Left ventricle myocardium superior (tissue), 1 donor: ENCODE measurements around the gene OLFML2A. TPM values are rescaled to one million over a fixed set of nuclear protein-coding genes. Genes with fewer than 3 reads are reported as not detected.

Source experiments
- ATAC-seq: fragments of 200-7000 bp; cut with Tn5 transposase; one replicate; pipeline ENCODE4 v1.9.1; 2020; ENCODE audit warnings: mild to moderate bottlenecking, moderate library complexity
- DNase-seq: peaks from one replicate; pipeline ENCODE4 v3.0.0-alpha.2; 2020
- intact Hi-C: fragments of 100-400 bp; cut with micrococcal nuclease; formaldehyde crosslinking; loops from one replicate; pipeline ENCODE4 v1.11.0; 2022
- total RNA-seq: library from RNA; stranded (reverse); fragmentation: NEBNext Ultra II Directional; extraction: Animal tissue kit (Norgen Biotek cat#: 25700); gene quantifications from one replicate; pipeline ENCODE4 v1.2.1, GENCODE V29; 2021
- donor health status: DM: no; HTN: yes; CAD: no; lungs with severe emphysema.

Gene OLFML2A
- total RNA-seq, 1 donor from 2014 or later = 38.0 TPM

DNA sequence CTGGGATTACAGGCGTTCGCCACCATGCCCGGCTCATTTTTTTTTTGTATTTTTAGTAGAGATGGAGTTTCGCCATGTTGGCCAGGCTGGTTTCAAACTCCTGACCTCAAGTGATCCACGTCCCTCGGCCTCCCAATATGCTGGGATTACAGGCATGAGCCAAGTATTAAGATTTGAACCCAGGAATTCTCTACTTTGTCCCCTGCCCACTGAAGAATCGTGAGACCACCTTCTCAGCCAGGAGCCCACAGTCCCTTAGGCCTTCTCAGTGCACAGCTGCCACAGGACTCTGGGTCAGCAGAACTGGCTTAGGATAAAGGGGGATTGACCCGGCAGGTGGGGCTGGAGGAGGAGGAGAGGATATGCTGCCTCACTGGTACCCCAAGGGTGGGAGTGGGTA lies 13.4 kb downstream of the OLFML2A start:
- DNase-seq = no peak
- no peak for ATAC-seq
- intact Hi-C loops = no loop called here

- ATAC-seq (no peak), DNase-seq (no peak)
- intact Hi-C loops = no loop called here
Measured at GRCh38 chr9:124790801-124791505, 14.0 kb downstream of the OLFML2A start.

GRCh38 chr9:124792257-124793014 lies 15.5 kb downstream of the OLFML2A start:
- DNase-seq (no peak), ATAC-seq (no peak)
- intact Hi-C loops = no loop called here

- DNase-seq (no peak), ATAC-seq (peak; percentile 18)
- intact Hi-C loops = no loop called here
Measured at GRCh38 chr9:124793015-124793541, 16.1 kb downstream of the OLFML2A start.

DNA sequence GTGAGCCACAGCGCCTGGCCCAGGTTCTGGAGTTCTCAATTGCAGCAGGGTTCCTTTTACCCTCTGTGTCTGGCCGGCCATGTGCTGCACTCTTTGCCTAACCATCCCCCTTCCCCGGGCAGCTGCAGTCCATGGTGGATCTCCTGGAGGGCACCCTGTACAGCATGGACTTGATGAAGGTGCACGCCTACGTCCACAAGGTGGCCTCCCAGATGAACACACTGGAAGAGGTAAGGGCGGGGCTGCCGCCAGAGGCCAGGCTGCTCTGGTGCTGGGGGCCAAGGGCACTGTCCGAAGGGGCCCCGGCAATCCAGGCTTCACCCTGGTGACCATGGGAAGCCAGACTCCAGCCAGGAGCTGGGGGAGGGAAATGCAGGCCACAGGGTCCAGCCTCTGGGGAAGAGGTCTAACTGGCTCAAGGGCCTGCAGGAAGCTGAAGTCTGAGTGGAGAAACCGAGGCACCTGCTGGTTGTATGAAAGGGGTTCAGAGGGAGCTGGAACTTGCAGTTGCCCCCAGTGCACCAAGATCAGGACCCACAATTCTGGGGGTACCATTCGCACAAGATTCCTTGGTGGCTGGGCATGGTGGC lies 18.1 kb downstream of the OLFML2A start:
- DNase-seq (no peak), ATAC-seq (peak; percentile 46)
- intact Hi-C loops = no loop called here

DNA sequence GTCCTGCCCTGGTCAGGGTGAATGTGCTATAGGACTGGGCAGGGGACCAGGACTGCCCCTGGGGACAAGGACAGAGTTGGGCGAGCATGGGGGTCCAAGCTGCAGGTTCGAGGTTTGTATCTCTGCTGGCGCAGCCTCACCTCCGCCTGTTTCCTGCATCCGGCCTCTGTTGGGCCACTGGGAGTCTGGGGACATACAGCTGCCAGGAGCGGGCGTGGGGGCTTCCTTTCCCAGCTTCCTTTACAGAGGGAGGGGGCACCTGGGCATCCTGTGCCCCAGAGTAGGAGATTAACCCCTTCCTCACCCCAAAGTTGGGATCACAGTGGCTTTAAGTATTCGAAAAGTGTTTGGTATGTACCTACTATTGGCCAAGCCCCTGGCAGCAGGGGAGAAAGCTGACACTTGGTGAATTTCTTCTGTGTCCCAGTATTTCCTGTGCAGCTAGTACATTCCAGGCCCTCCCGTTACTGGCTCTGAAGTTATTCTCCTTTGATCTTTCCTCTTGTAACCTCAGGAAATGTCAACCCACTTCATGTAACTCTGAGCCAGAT lies 19.0 kb downstream of the OLFML2A start:
- ATAC-seq = peak; percentile 27
- peak; percentile 57 for DNase-seq
- intact Hi-C loops = no loop called here

DNA sequence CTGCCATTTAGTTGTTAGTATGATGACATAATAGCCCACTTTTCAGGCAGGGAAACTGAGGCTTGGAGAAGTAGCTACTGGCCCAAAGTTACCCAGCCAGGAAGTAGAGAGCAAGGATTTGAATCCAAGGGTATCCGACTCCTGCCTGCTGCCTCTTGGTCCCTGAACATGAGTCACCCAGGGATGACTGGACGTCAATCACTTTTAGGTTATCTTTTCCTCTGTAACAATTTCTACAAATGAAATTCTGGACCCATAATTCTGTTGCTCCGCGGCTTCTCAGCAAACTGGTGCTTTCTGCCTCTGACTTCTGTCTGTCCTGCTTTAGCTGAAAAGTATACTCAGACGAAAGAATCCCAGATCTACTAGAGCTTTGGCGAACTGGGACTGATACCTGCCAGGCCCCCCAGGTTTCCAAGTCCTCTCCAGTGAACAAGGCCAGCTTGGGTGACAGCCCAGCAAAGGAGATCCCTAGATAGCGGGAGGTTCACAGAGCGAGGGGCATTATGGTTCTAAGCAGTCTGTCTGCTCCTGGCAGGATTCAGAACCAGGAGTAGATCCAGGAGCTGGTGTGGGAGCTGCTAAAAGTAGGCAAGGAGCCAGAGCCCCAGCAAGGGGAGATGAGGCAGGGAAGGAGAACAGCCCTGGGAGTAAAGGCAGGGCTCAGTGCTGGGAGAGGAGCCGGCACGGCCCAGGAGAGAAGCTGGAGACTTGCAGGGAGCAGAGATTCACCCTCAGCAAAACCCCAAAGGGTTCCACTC lies 20.6 kb downstream of the OLFML2A start:
- DNase-seq (no peak), ATAC-seq (peak; percentile 73)
- intact Hi-C loops = no loop called here

- DNase-seq (no peak), ATAC-seq (no peak)
- intact Hi-C loops = no loop called here
Measured at GRCh38 chr9:124799274-124800006, 22.5 kb downstream of the OLFML2A start.

DNA sequence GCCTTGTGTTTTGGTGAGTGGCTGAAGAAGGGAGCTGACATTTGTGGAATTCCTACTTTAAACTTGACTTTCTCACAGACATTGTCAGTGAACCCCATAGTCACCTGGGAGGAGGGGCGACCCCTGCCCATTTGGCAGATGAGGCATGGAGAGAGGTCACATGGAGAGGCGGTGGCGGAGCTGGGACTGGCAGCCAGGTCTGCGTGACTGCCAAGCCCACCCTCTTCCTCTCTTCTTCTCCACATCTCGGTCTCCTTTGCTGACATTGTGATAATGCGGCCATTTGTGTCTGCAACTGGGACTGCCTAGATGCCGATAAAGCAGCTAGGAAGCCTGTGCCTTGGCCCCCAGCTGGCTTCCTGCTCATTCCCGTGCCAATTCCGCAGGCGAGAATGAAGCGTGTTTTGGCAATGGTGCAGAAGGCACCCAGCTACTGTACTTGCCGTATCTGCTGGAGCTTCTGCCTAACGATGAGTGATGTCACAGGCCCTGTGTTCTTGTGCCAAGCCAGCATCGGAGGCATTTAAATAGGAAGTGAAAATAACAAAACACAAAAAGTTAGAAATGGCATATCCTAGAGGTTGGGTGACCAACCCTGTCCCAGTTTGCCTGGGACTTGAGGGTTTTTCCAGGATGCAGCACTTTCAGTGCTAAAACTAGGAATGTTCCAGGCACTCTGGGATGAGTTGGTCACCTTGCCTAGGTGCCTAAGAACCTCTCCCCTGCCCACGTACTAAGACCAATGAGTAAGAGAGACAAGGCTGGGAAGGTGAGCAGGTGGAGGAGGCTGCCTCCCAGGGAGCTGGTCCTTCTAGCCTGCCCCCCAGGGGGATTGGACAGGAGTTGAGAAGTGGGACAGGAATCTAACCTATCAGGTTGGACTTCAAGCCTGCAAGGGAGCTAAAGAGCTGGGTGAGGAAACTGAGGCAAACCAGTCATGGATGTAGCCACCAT lies 23.6 kb downstream of the OLFML2A start:
- intact Hi-C loops = no loop called here
- DNase-seq (peak; percentile 58), ATAC-seq (peak; percentile 55)

DNA sequence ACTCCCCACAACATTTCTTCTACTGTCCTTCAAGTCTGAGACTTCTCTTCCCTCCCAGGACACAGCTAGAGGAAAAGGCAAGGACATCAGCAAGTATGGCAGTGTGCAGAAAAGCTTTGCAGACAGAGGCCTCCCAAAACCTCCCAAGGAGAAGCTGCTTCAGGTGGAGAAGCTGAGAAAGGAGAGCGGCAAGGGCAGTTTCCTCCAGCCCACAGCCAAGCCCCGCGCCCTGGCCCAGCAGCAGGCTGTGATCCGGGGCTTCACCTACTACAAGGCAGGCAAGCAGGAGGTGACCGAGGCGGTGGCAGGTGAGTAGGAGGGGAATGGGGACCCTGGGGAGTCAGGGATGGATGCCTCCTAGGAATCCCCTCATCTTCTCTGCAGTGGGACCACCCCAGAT lies 24.4 kb downstream of the OLFML2A start:
- DNase-seq = no peak
- intact Hi-C loops = no loop called here
- no peak for ATAC-seq

DNA sequence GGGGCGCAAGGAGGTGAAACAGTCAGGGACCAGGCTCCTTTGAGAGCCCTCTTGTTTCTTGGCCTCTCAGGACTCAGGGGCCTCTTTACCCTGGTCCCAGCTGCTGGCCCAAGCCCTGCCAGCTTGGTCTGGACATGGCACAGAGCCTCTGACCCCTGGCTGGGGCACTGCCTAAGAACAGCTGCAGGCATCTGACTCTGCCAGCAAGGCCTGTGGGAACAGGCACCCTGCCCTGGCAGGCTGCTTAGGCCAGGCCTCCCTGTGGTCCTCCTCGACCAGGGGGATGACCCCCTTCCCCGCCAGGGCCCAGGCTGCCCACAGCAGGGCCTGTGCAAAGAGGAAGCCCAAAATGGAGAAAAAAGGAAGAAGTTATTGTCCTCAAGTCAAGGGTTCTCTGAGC lies 25.5 kb downstream of the OLFML2A start:
- peak; percentile 17 for ATAC-seq
- intact Hi-C loops = no loop called here
- DNase-seq = no peak

DNA sequence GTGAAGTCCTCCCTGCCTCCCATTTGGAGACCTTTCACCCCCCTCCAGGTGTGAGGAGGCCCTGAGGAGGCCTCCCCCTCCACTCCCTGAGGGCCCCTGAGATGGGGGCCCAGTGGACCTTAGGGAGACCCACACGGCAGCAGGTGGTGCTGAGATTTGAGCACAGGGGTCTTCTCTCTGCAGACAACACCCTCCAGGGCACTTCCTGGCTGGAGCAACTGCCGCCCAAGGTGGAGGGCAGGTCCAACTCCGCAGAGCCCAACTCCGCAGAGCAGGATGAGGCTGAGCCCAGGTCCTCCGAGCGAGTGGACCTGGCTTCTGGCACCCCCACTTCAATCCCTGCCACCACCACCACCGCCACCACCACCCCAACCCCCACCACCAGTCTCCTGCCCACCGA lies 27.0 kb downstream of the OLFML2A start:
- DNase-seq (no peak), ATAC-seq (no peak)
- intact Hi-C loops = no loop called here

DNA sequence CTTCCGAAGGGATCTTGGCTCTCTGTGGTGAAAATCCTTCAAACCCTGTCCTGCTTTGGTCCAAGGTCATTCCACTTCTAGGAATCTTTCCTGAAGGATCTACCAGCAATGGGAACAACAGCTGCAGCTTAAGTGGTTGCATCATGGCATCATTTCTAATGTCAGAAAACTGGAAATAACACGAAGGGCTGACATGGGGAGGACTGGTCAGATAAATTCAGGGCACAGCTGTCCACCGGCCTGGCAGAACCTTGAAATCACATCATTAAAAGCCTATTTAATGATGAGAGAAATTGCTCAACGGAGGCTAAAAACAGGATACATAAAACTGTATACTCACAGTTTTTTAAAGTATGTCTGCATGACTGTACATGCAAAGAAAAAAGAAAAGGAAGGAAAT lies 28.3 kb downstream of the OLFML2A start:
- intact Hi-C loops = no loop called here
- ATAC-seq (no peak), DNase-seq (no peak)

- intact Hi-C loops = no loop called here
- no peak for DNase-seq
- ATAC-seq = no peak
Measured at GRCh38 chr9:124808246-124808956, 31.5 kb downstream of the OLFML2A start.

GRCh38 chr9:124809211-124809610 lies 32.3 kb downstream of the OLFML2A start:
- no peak for ATAC-seq
- intact Hi-C loops = no loop called here
- no peak for DNase-seq

GRCh38 chr9:124809741-124810500 lies 33.0 kb downstream of the OLFML2A start:
- intact Hi-C loops = no loop called here
- ATAC-seq = no peak
- DNase-seq = no peak
